ENCODE data around the gene OTOP3.

DNA sequence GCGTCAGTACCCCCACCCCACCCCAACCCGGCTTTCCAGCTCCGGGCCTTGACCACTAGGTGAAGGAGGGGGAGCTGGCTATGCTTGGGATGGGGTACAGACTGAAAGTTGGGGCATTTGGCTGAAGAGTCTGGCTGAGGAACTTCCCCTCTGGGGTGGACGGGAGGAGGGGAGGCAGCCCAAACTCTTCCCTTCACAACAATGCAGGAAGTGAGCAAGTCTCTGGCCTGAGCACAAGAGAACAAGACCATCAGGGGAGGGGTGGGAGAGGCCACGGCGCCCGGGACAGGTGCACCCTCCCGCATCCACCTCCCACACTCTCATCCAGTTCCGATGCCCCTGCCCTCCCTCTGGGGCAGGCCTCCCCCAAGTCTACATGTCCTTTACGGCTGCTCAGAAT is 18.3 kb upstream of the OTOP3 start:
- TF ChIP-seq CTCF (IDR thresholded peaks at IDR 0.05) (no peak), POLR2A (IDR thresholded peaks at IDR 0.05) (no peak)

Measured in esophagus squamous epithelium (tissue), 4 donors.